IMR-90 (cell line): ENCODE measurements around the gene APAF1. TPM values are rescaled to one million over a fixed set of nuclear protein-coding genes. Genes with fewer than 3 reads are reported as not detected.
"Not testable (repeated sequence)": the region's sequence is repeated elsewhere in the genome, so short reads cannot be mapped to it uniquely, and the experiment has no call there.

Source experiments
- ATAC-seq: fragments of 200-7000 bp; cut with Tn5 transposase; 2 replicates; pipeline ENCODE4 v1.9.1; 2020; ENCODE audit warnings: low read depth, mild to moderate bottlenecking, moderate library complexity
- BruUV-seq: library from RNA; stranded (reverse); fragments of 400-500 nt; replicated peaks from 2 replicates; lab custom pipeline; 2021; lab: Mats Ljungman, UMichigan
- CTCF ChIA-PET: fragments of 300-600 bp; formaldehyde crosslinking; extraction: SDS; loops from one replicate; lab custom pipeline; 2021; ENCODE audit warnings: antibody characterized with exemption; lab: Yijun Ruan, JAX
- POLR2A ChIA-PET: fragments of 300-600 bp; sonication (Branson Sonifier 250); formaldehyde crosslinking; loops from one replicate; lab custom pipeline; 2022; ENCODE audit warnings: antibody characterized with exemption; ENCODE audit not compliant: unreplicated experiment; lab: Charles Lee
- DNase-seq: peaks from one replicate; pipeline ENCODE4 v3.0.0; 2013
- H2AFZ ChIP-seq: replicated peaks from 2 replicates; pipeline ENCODE3; 2013; ENCODE audit warnings: low read length, mild to moderate bottlenecking; ENCODE audit not compliant: poor library complexity
- H2AK5ac ChIP-seq: 2 replicates; pipeline ENCODE4 v1.6.1; 2013; ENCODE audit warnings: low read depth, low read length, inconsistent platforms
- H2AK9ac ChIP-seq: replicated peaks from 2 replicates; pipeline ENCODE3; 2013; ENCODE audit warnings: mild to moderate bottlenecking, low read depth, low read length, moderate library complexity; ENCODE audit not compliant: poor library complexity
- H2BK120ac ChIP-seq: 2 replicates; pipeline ENCODE4 v1.6.1; 2013; ENCODE audit warnings: low read depth, low read length, inconsistent platforms
- H2BK15ac ChIP-seq: 3 replicates; pipeline ENCODE4 v1.6.1; 2013; ENCODE audit warnings: low read depth, low read length, inconsistent platforms
- H2BK20ac ChIP-seq: 2 replicates; pipeline ENCODE4 v1.6.1; 2013; ENCODE audit warnings: low read depth, mild to moderate bottlenecking, inconsistent platforms, low read length, moderate library complexity
- H2BK5ac ChIP-seq: 2 replicates; pipeline ENCODE4 v1.6.1; 2013; ENCODE audit warnings: mild to moderate bottlenecking, low read depth, low read length, inconsistent platforms; ENCODE audit not compliant: poor library complexity, severe bottlenecking
- H3K14ac ChIP-seq: replicated peaks from 2 replicates; pipeline ENCODE4 v1.6.1; 2013; ENCODE audit warnings: low read depth, low read length, inconsistent platforms
- H3K18ac ChIP-seq: 2 replicates; pipeline ENCODE4 v1.6.1; 2013; ENCODE audit warnings: low read depth, low read length, control low read depth
- H3K23ac ChIP-seq: 2 replicates; pipeline ENCODE4 v1.6.1; 2013; ENCODE audit warnings: low read depth, low read length, inconsistent platforms
- H3K27ac ChIP-seq: 2 replicates; pipeline ENCODE4 v1.5.1; 2013; ENCODE audit warnings: mild to moderate bottlenecking, control low read depth, low read length; ENCODE audit not compliant: insufficient read depth
- H3K27me3 ChIP-seq: 2 replicates; pipeline ENCODE4 v1.6.1; 2013; ENCODE audit warnings: low read length; ENCODE audit not compliant: control insufficient read depth, insufficient read depth
- H3K36me3 ChIP-seq: 2 replicates; pipeline ENCODE4 v1.6.1; 2013; ENCODE audit warnings: low read length, mixed read lengths; ENCODE audit not compliant: control insufficient read depth, insufficient read depth
- H3K4ac ChIP-seq: 2 replicates; pipeline ENCODE4 v1.6.1; 2013; ENCODE audit warnings: low read depth, low read length, inconsistent platforms
- H3K4me1 ChIP-seq: 2 replicates; pipeline ENCODE4 v1.6.1; 2013; ENCODE audit warnings: low read length, mixed read lengths; ENCODE audit not compliant: control insufficient read depth, insufficient read depth
- H3K4me2 ChIP-seq: 2 replicates; pipeline ENCODE4 v1.6.1; 2013; ENCODE audit warnings: low read depth, mild to moderate bottlenecking, control low read depth, low read length, moderate library complexity
- H3K4me3 ChIP-seq: 2 replicates; pipeline ENCODE4 v1.5.1; 2013; ENCODE audit warnings: low read depth, mild to moderate bottlenecking, control low read depth, low read length, moderate library complexity; ENCODE audit not compliant: insufficient read depth
- H3K56ac ChIP-seq: 2 replicates; pipeline ENCODE4 v1.6.1; 2013; ENCODE audit warnings: low read length, inconsistent platforms; ENCODE audit not compliant: insufficient read depth; ENCODE audit errors: extremely low read depth
- H3K79me1 ChIP-seq, 2 experiments: 2 replicates each; pipeline ENCODE4 v1.6.1; 2013; ENCODE audit warnings: low read length in 2 of 2, inconsistent platforms in 1 of 2, low read depth in 1 of 2
- H3K9ac ChIP-seq: 2 replicates; pipeline ENCODE4 v1.6.1; 2013; ENCODE audit warnings: low read depth, low read length, control low read depth
- H3K9me1 ChIP-seq: 2 replicates; pipeline ENCODE4 v1.6.1; 2013; ENCODE audit warnings: low read length, inconsistent platforms; ENCODE audit not compliant: insufficient read depth
- H3K9me3 ChIP-seq: 2 replicates; pipeline ENCODE4 v1.6.1; 2013; ENCODE audit warnings: low read length; ENCODE audit not compliant: control insufficient read depth, insufficient read depth
- H4K20me1 ChIP-seq: 2 replicates; pipeline ENCODE4 v1.6.1; 2013; ENCODE audit warnings: low read length, inconsistent platforms; ENCODE audit not compliant: insufficient read depth
- H4K5ac ChIP-seq: 2 replicates; pipeline ENCODE4 v1.6.1; 2013; ENCODE audit warnings: mild to moderate bottlenecking, low read depth, low read length, control low read depth
- H4K8ac ChIP-seq, 2 experiments: 2 replicates each; pipeline ENCODE4 v1.6.1; 2013; ENCODE audit warnings: low read depth in 2 of 2, low read length in 2 of 2, control low read depth in 1 of 2, inconsistent platforms in 1 of 2
- H4K91ac ChIP-seq: 2 replicates; pipeline ENCODE4 v1.6.1; 2013; ENCODE audit warnings: low read depth, low read length, inconsistent platforms; ENCODE audit not compliant: insufficient read depth
- WGBS, 2 experiments: methylation state at CpG; one replicate each; pipeline versions ENCODE4 v1.1.5 to v1.1.7; 2013; ENCODE audit warnings: missing lambda C conversion rate in 2 of 2; ENCODE audit not compliant: insufficient read length in 1 of 2; ENCODE audit errors: extremely low coverage in 2 of 2; 5-methylcytosine and 5-hydroxymethylcytosine counted together
- dilution Hi-C: fragments of 300-500 bp; cut with HindIII; formaldehyde crosslinking; loops from one replicate; pipeline ENCODE4 v1.14.3; 2018; ENCODE audit warnings: low sequenced_read_pairs; ENCODE audit not compliant: unreplicated experiment
- in situ Hi-C: fragments of 300-500 bp; cut with MboI; formaldehyde crosslinking; loops from 3 replicates; pipeline ENCODE4 v1.14.3; 2019; ENCODE audit warnings: low sequenced_read_pairs, inconsistent platforms, mixed read lengths
- intact Hi-C: fragments of 100-400 bp; cut with micrococcal nuclease; formaldehyde crosslinking; loops from 2 replicates; pipeline ENCODE4 v1.10.0; 2022
- polyA plus RNA-seq, 3 experiments: library from polyadenylated mRNA; depleted of rRNA; stranded (reverse); fragments of >200 nt; gene quantifications; 2 replicates each; pipeline ENCODE4 v1.2.3, GENCODE V29; 2012; ENCODE audit warnings: low replicate concordance in 1 of 3
- total RNA-seq: library from RNA; depleted of rRNA; stranded (reverse); fragments of >200 nt; gene quantifications from 2 replicates; pipeline ENCODE4 v1.2.3, GENCODE V29; 2012

APAF1 gene
- total and polyA plus RNA-seq, 2 of the 4 experiments (the other 2 are of a cell fraction): 10.9 to 32.8 TPM

DNA sequence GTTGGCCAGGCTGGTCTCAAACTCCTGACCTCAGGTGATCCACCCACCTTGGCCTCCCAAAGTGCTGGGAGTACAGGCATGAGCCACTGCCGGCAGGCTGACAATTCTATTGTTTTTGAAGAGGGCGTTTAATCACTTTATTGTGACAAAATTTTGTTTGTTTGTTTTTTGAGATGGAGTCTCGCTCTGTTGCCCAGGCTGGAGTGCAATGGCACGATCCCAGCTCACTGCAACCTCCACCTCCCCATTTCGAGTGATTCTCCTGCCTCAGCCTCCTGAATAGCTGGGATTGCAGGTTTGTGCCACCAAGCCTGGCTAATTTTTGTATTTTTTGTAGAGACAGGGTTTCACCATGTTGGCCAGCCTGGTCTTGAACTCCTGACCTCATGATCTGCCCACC, 2.3 kb upstream of the APAF1 start:
- H3K9me3 ChIP-seq, H4K8ac ChIP-seq, H3K36me3 ChIP-seq, H3K27me3 ChIP-seq, H2AFZ ChIP-seq, CTCF ChIA-PET, H3K14ac ChIP-seq, H2BK15ac ChIP-seq, H2BK20ac ChIP-seq, H4K5ac ChIP-seq, in situ Hi-C loops, H3K18ac ChIP-seq, dilution Hi-C loops, H4K20me1 ChIP-seq, H3K4me3 ChIP-seq, H3K27ac ChIP-seq, H3K4me1 ChIP-seq, BruUV-seq, POLR2A ChIA-PET, ATAC-seq, H3K9ac ChIP-seq, H4K91ac ChIP-seq, H3K9me1 ChIP-seq, H2BK5ac ChIP-seq, H3K56ac ChIP-seq, H2AK5ac ChIP-seq, DNase-seq, H2BK120ac ChIP-seq, H3K23ac ChIP-seq, H2AK9ac ChIP-seq: not testable (repeated sequence)
- Histone ChIP-seq H3K4me2 (peak overlapping the region; percentile 53; the same call in 1 of the 2 replicates), H3K4ac (peak overlapping the region; percentile 16; the same call in 1 of the 2 replicates), H3K79me1 (peaks cover 0 to 26% of the 10 kb centered on the region in 2 experiments; a peak in 2 of 4 replicates)
- no CpG with 5 or more reads among the region's 5 CpGs for WGBS, 2 experiments
- intact Hi-C loops: loop anchor here (10.0 kb wide), 1 partner anchor 128 kb away; the partner anchor contains the start of gene TMPO
